NCI-H187 (cell line): ENCODE measurements around the gene PMEPA1.
A peak's percentile ranks its signal among the peaks of the same experiment; 100 is the strongest.

ENCODE experiments used
- DNase-seq, 2 experiments: peaks; one replicate each; lab custom pipeline; 2025; lab: John Stamatoyannopoulos, UW

The PMEPA1 gene

GRCh38 chr20:57622579-57623381 is 87.0 kb downstream of the PMEPA1 start:
- peak; percentile 10 to 17 for DNase-seq

- no peak for DNase-seq
Observed at GRCh38 chr20:57622201-57622570, 87.6 kb downstream of the PMEPA1 start.

- no peak for DNase-seq
Observed at GRCh38 chr20:57621421-57622200, 88.2 kb downstream of the PMEPA1 start.

GRCh38 chr20:57620999-57621398 is 88.8 kb downstream of the PMEPA1 start:
- DNase-seq: no peak

GRCh38 chr20:57620274-57620990 is 89.4 kb downstream of the PMEPA1 start, which contains the start of gene ZBP1:
Gene ZBP1, minus strand, starts transcription at chr20:57620426. Its CDS starts 131 bp downstream, at chr20:57620295.
- peak; percentile 4 to 26 for DNase-seq

GRCh38 chr20:57619051-57619831 is 90.6 kb downstream of the PMEPA1 start:
- peak; percentile 44 to 51 for DNase-seq

GRCh38 chr20:57618764-57619050 is 91.1 kb downstream of the PMEPA1 start:
- DNase-seq: no peak

- DNase-seq: peak in 1 of 2 experiments; percentile 37
Observed at GRCh38 chr20:57618091-57618763, 91.6 kb downstream of the PMEPA1 start.

GRCh38 chr20:57617079-57617795 is 92.6 kb downstream of the PMEPA1 start:
- no peak for DNase-seq

- no peak for DNase-seq
Observed at GRCh38 chr20:57616143-57616951, 93.5 kb downstream of the PMEPA1 start.

- DNase-seq: no peak
Observed at GRCh38 chr20:57615445-57615811, 94.4 kb downstream of the PMEPA1 start.

- no peak for DNase-seq
Observed at GRCh38 chr20:57614490-57615444, 95.0 kb downstream of the PMEPA1 start.

- DNase-seq: no peak
Observed at GRCh38 chr20:57613481-57613921, 96.3 kb downstream of the PMEPA1 start.

- no peak for DNase-seq
Observed at GRCh38 chr20:57612916-57613315, 96.9 kb downstream of the PMEPA1 start.

GRCh38 chr20:57612436-57612835 is 97.4 kb downstream of the PMEPA1 start:
- no peak for DNase-seq

- DNase-seq: no peak
Observed at GRCh38 chr20:57611586-57612311, 98.1 kb downstream of the PMEPA1 start.

- no peak for DNase-seq
Observed at GRCh38 chr20:57610261-57610952, 99.4 kb downstream of the PMEPA1 start.
